RWPE1 (cell line): Measurements from ENCODE around the gene AFTPH.

ENCODE experiments used
- CTCF ChIA-PET: fragments of 350-600 bp; sonication (Branson Sonifier 250); formaldehyde crosslinking; extraction: SDS; loops from one replicate; lab custom pipeline; 2021; lab: Yijun Ruan, JAX
- POLR2A ChIA-PET: fragments of 400-600 bp; formaldehyde crosslinking; extraction: SDS; loops from one replicate; lab custom pipeline; 2020; ENCODE audit warnings: antibody characterized with exemption; ENCODE audit not compliant: low non-redundant PET; lab: Yijun Ruan, JAX
- DNase-seq: peaks from one replicate; pipeline ENCODE4 v3.0.0; 2012; ENCODE audit warnings: low spot score
- H3K27ac ChIP-seq: fragments of 450-650 bp; 2 replicates; pipeline ENCODE4 v1.5.1; 2017
- TF ChIP-seq, protein P1 (sequence below): fragments of 450-650 bp; conservative IDR thresholded peaks from 2 replicates; pipeline ENCODE4 v1.5.1; 2017; ENCODE audit warnings: low read depth, mild to moderate bottlenecking

AFTPH gene

DNA sequence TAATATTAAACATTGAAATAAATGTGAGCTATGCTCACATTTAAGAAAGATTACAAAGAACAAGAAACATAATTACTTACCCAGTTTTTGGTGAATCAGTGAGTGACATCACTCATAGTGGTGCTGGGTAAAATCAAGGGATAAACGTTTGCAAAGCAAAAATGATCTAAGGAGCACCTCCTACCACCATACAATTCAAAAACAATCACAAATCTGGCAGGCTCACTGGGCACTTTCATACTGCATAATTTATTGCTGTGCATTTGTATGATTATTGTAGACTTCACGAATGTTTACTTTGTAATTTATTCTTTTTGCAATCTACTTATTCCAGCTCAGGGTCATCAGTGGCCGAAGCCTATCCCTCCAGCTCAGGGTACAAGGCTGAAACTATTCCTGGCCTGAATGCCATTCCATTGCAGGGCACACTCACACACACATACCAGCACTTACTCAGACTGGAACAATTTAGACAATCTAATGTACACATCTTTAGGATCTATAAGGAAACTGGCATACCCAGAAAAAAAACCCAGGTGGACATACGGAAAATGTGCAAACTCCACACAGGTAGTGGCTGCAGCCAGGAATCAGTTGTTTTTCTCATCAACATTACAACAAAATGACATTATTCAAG, 34.4 kb downstream of the AFTPH start:
- POLR2A ChIA-PET = no interaction called here
- TF ChIP-seq, protein P1, sequence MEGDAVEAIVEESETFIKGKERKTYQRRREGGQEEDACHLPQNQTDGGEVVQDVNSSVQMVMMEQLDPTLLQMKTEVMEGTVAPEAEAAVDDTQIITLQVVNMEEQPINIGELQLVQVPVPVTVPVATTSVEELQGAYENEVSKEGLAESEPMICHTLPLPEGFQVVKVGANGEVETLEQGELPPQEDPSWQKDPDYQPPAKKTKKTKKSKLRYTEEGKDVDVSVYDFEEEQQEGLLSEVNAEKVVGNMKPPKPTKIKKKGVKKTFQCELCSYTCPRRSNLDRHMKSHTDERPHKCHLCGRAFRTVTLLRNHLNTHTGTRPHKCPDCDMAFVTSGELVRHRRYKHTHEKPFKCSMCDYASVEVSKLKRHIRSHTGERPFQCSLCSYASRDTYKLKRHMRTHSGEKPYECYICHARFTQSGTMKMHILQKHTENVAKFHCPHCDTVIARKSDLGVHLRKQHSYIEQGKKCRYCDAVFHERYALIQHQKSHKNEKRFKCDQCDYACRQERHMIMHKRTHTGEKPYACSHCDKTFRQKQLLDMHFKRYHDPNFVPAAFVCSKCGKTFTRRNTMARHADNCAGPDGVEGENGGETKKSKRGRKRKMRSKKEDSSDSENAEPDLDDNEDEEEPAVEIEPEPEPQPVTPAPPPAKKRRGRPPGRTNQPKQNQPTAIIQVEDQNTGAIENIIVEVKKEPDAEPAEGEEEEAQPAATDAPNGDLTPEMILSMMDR = no peak
- H3K27ac ChIP-seq = no peak overlapping the region
- no peak for DNase-seq
- CTCF ChIA-PET = interaction anchor here (1.4 kb wide), 1 partner anchor 228 kb away, joined by 4 read pairs; no protein-coding TSS in a partner anchor

DNA sequence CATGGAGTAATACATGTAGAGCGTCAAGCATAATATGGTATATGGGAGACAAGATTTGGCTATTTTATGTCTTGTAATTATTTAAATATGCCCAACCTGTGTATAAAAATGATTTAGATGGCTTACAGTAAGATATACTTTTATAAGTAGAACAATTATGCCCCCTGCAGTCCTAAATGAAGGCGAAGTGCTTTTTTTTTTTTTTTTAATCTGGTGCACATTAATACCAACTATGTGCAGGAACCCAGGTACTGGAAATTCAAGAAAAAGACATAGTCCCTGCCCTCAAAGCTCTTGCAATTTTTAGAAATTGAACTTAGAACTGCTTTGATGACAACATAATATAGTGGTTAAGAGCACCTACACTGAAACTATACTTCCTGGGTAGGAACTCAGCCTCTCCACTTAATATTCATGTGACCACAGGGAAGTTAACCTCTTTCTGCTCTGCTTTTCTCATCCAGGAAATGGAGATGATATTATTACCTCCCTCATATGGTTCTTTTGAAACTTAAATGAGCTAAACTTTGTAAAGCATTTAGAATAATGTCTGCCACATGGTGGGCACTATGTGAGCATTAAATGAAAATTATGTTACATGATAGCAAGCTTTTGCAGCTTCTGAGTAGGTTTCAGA, 38.1 kb downstream of the AFTPH start:
- DNase-seq = no peak
- H3K27ac ChIP-seq = no peak overlapping the region
- POLR2A ChIA-PET = no interaction called here
- TF ChIP-seq, protein P1 = peak; percentile 30; the same call in 1 of the 2 replicates
- CTCF ChIA-PET = interaction anchor here (0.6 to 1.1 kb wide), 4 partner anchors 15 to 298 kb away, joined by 3 to 6 read pairs (median 4); no protein-coding TSS in a partner anchor

DNA sequence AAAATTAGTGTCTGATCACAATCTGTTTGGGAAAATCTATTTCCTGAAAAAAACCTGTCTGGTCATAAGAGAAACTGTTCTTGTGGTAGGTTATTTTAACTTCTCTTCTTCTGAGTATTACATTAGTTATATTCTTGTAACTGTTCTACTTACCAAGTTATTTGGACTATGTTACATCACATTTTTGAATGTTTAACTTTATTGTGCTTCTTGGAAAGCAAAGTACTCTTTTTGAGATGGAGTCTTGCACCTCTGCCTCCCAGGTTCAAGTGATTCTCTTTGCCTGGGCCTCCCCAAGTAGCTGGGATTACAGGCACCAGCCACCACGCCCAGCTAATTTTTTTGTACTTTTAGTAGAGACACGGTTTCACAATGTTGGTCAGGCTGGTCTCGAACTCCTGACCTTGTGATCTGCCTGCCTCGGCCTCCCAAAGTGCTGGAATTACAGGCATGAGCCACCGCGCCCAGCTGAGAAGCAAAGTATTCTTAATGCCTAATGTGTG, 39.4 kb downstream of the AFTPH start:
- CTCF ChIA-PET = interaction anchor here (0.6 kb wide), 1 partner anchor 1440 kb away, joined by 3 read pairs; no protein-coding TSS in a partner anchor
- TF ChIP-seq, protein P1 = no peak
- no peak overlapping the region for H3K27ac ChIP-seq
- no peak for DNase-seq
- POLR2A ChIA-PET = no interaction called here

DNA sequence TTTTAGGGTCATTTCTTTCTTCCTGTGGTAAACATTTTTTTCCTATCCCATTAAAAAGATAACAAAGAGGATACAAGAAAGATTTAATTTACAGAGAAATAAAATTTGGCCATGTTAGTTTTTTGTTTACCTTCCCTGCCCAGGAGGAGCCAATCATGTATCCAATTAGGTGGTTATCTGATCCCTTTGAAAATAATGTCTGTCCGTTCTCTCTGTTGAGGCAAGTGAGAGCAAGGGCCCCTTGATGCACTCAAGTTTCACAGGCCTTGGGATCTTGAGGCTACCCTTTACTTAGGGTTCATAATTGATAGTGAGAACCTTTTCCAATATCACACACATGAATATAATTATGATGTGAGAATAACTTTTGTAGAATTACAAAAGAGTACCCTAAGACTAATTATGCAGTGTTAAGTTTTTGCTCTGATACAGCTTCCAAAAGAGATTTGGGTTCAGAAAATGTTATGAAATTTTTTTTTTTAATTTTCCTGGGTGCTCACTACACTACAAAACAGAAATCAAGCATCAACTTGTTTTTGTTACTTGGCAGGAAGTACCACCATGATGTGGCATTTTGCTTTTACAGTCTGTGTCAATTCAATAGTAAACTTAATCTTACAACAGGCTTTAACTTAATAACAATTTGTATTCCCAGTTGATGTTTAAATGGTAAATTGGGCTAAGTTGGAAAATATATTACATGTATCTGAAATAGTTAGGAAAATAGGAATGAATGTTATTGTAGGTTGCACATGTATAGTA, 42.0 kb downstream of the AFTPH start:
- no peak overlapping the region for H3K27ac ChIP-seq
- TF ChIP-seq, protein P1 = no peak
- ChIA-PET CTCF (no interaction called here), POLR2A (no interaction called here)
- no peak for DNase-seq

DNA sequence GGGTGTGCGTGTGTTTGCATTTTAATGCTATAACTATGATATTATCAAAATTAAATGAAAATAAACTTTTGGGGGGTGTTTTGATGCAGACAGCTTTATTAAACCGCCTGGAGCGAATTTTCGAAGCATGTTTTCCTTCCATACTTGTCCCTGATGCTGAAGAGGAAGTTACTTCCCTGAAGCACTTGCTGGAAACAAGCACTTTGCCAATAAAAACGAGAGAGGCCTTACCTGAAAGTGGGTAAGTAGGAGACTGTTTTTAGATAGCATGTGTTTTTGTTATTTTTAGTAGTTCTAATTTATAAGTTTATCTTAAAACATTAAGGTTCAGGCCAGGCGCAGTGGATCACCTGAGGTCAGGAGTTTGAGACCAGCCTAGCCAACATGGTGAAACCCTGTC, 43.3 kb downstream of the AFTPH start:
- H3K27ac ChIP-seq = no peak overlapping the region
- POLR2A ChIA-PET = no interaction called here
- TF ChIP-seq, protein P1 = no peak
- DNase-seq = no peak
- CTCF ChIA-PET = interaction anchor here (0.6 to 1.0 kb wide), 3 partner anchors 21 to 375 kb away, joined by 3 to 5 read pairs (median 3); partner anchors contain the start of gene AFTPH

DNA sequence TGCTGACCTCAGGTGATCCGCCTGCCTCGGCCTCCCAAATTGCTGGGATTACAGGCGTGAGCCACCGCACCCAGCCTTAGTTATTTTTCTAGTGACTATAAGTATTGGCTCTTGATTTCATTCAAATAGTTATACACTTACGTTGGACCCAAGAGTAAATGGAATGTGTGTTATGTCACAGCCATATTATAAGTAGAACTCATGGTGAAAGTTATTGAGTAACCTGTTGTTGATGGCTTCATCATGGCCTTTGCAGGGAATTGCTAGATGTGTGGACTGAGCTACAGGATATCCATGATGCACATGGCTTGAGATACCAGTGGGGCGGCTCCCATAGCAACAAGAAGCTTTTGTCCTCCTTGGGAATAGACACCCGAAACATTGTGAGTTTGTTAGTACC, 44.7 kb downstream of the AFTPH start:
- H3K27ac ChIP-seq = no peak overlapping the region
- ChIA-PET POLR2A (no interaction called here), CTCF (no interaction called here)
- no peak for DNase-seq
- TF ChIP-seq, protein P1 = no peak
